Testis (tissue), 3 donors: Measurements from ENCODE around the gene KLHL7. TPM values are rescaled to one million over a fixed set of nuclear protein-coding genes. Genes with fewer than 3 reads are reported as not detected.
"Not testable (repeated sequence)": the region's sequence is repeated elsewhere in the genome, so short reads cannot be mapped to it uniquely, and the experiment has no call there.

Experiments used
- DNase-seq: peaks from one replicate; pipeline ENCODE4 v3.0.0-alpha.2; 2019
- H3K27ac ChIP-seq, 2 donors: fragments of 200-600 bp; sonication (generic); one replicate each; pipeline ENCODE4 v1.5.1; 2019
- H3K27me3 ChIP-seq: fragments of 200-600 bp; sonication (generic); one replicate; pipeline ENCODE4 v1.5.1; 2019
- H3K36me3 ChIP-seq: fragments of 200-600 bp; sonication (generic); one replicate; pipeline ENCODE4 v1.5.1; 2017; ENCODE audit warnings: low read depth; ENCODE audit errors: missing control alignments
- H3K4me1 ChIP-seq: fragments of 200-600 bp; sonication (generic); one replicate; pipeline ENCODE4 v1.5.1; 2019
- H3K4me3 ChIP-seq, 2 donors: fragments of 200-600 bp; sonication (generic); one replicate each; pipeline ENCODE4 v1.5.1; 2017 to 2019
- H3K9me3 ChIP-seq: fragments of 200-600 bp; sonication (generic); one replicate; pipeline ENCODE4 v1.5.1; 2017
- CTCF ChIP-seq, 3 experiments: fragments of 450-650 bp in 2 of 3; fragments of 200-600 bp in 1 of 3; sonication (generic) in 1 of 3; IDR thresholded peaks; one replicate each; pipeline ENCODE4 v1.5.1; 2016 to 2019; ENCODE audit warnings: antibody characterized with exemption in 3 of 3, mild to moderate bottlenecking in 2 of 3, moderate library complexity in 1 of 3
- POLR2A ChIP-seq: fragments of 450-650 bp; IDR thresholded peaks from one replicate; pipeline ENCODE4 v1.6.1; 2017; ENCODE audit warnings: antibody characterized with exemption, mild to moderate bottlenecking, moderate library complexity
- whole genome bisulfite sequencing, 2 donors: methylation state at CpG; one replicate each; pipeline ENCODE4 v1.1.5; 2018; 5-methylcytosine and 5-hydroxymethylcytosine counted together
- intact Hi-C: fragments of 100-400 bp; cut with DNase I; formaldehyde crosslinking; loops from one replicate; pipeline ENCODE4 v1.15.1; 2023; ENCODE audit warnings: low total_unique reads
- polyA plus RNA-seq: library from polyadenylated mRNA; stranded (reverse); fragments of 350-450 nt; fragmentation: Illumina TruSeq; extraction: RNeasy Lipid Tissue Mini Kit (QIAGEN cat#74804); gene quantifications from one replicate; pipeline ENCODE4 v1.2.3, GENCODE V29; 2014; ENCODE audit warnings: low read depth, low replicate concordance; ENCODE audit not compliant: insufficient read depth
- total RNA-seq, 2 donors: library from RNA; depleted of rRNA; stranded (reverse); fragments of >200 nt; gene quantifications; one replicate each; pipeline ENCODE4 v1.2.3, GENCODE V29; 2016

The KLHL7 gene
- total and polyA plus RNA-seq, 3 donors from 2014 or later, result 85.3 to 135 (median 113) TPM

DNA sequence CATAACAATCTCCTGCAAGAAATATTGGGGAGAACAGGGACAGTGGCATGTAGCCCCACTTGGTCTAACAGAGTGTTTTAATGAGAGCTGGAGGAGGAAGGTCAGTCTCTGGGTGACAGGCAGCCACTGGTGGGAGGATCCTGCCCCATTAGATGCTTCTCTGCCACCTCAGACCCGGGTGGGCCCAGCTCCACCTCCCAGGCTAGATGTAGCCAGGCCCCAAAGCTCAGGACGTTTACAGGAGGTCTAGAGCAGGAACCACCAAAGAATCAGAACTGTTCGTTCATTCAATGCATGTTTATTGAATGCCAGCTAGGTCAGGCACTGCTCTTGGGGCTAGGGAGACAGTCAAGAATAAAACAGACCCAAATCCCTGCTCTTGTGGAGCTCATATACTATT lies 112.6 kb downstream of the KLHL7 start:
- no peak for DNase-seq
- WGBS, 2 donors, result 52 to 61% methylated on average over 3 of the region's 3 CpGs
- Histone ChIP-seq H3K36me3 (no peaks in the 10 kb centered on the region), H3K4me3 (no peak overlapping the region), H3K4me1 (no peaks in the 10 kb centered on the region), H3K9me3 (no peaks in the 10 kb centered on the region), H3K27me3 (no peaks in the 10 kb centered on the region), H3K27ac (no peak overlapping the region)
- TF ChIP-seq CTCF (IDR thresholded peaks at IDR 0.05) (no peak), POLR2A (no peak)
- intact Hi-C loops, result no loop called here

GRCh38 chr7:23220690-23221305 lies 115.2 kb downstream of the KLHL7 start:
- no peak for DNase-seq
- 58 to 69% methylated on average over 10 of the region's 10 CpGs for WGBS, 2 donors
- intact Hi-C loops, result no loop called here

DNA sequence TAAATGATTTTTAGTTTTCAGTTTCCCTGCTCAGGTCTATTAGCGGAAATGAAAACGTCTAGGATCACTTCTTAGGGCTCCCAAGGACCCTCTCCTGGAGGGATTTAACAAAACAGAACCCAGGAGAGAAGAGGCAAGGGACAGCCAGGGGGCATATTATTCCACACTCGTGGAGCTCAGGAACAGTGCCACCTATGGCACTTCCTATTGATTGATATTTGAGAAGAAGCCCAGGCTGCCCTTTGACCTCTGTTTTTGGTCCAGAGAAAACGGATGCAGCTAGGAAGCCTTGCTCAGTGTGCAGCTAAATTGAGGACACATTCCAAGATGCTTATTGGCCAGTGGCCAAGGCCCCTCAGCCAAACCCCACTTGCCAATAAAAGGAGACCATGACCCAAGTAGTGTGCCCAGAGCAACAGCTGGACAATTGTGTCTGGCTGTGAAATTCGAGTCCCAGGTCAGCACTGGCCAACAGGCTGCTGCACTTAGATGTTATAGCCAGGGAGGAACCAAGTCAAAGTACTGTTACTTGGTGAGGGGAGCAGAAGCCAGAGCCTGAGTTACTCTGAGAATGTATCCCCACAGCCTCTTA lies 117.0 kb downstream of the KLHL7 start:
- DNase-seq, result no peak
- 45 to 52% methylated on average over 5 of the region's 5 CpGs for WGBS, 2 donors
- TF ChIP-seq CTCF (IDR thresholded peaks at IDR 0.05) (no peak), POLR2A (no peak)

More at GRCh38 chr7:23220690-23221305, 115.2 kb downstream of the KLHL7 start:
- Histone ChIP-seq H3K4me1 (no peaks in the 10 kb centered on the region), H3K27ac (no peak overlapping the region), H3K27me3 (no peaks in the 10 kb centered on the region), H3K4me3 (no peak overlapping the region), H3K9me3 (no peaks in the 10 kb centered on the region), H3K36me3 (no peaks in the 10 kb centered on the region)
- TF ChIP-seq POLR2A (no peak), CTCF (IDR thresholded peaks at IDR 0.05) (no peak)

GRCh38 chr7:23224364-23224763 lies 118.8 kb downstream of the KLHL7 start:
- H3K4me3 ChIP-seq, H3K4me1 ChIP-seq: not testable (repeated sequence)
- 82 to 86% methylated on average over 4 of the region's 4 CpGs for WGBS, 2 donors

More for the DNA sequence above, 117.0 kb downstream of the KLHL7 start:
- no peaks in the 10 kb centered on the region for H3K27me3 ChIP-seq
- no peaks in the 10 kb centered on the region for H3K4me1 ChIP-seq
- no peaks in the 10 kb centered on the region for H3K9me3 ChIP-seq
- H3K36me3 ChIP-seq, result no peaks in the 10 kb centered on the region
- H3K4me3 ChIP-seq, result no peak overlapping the region
- intact Hi-C loops, result no loop called here
- H3K27ac ChIP-seq, result no peak overlapping the region

GRCh38 chr7:23226844-23227450 lies 121.4 kb downstream of the KLHL7 start:
- WGBS, 2 donors, result 82 to 90% methylated on average over 4 of the region's 4 CpGs
- intact Hi-C loops, result no loop called here
- TF ChIP-seq CTCF (IDR thresholded peaks at IDR 0.05), result no peak
- no peak for TF ChIP-seq POLR2A
- no peaks in the 10 kb centered on the region for H3K9me3 ChIP-seq
- no peaks in the 10 kb centered on the region for H3K27me3 ChIP-seq
- DNase-seq, result no peak
- no peak overlapping the region for H3K27ac ChIP-seq
- no peaks in the 10 kb centered on the region for H3K4me1 ChIP-seq
- no peaks in the 10 kb centered on the region for H3K36me3 ChIP-seq
- H3K4me3 ChIP-seq, result no peak overlapping the region

More at GRCh38 chr7:23224364-23224763, 118.8 kb downstream of the KLHL7 start:
- intact Hi-C loops, H3K9me3 ChIP-seq, DNase-seq, H3K36me3 ChIP-seq, H3K27me3 ChIP-seq, H3K27ac ChIP-seq: not testable (repeated sequence)

Other genes starting within 250 kb of the KLHL7 start
- gene HYCC1, start 91.7 kb upstream of the KLHL7 start, total RNA-seq, result 10 to 100 TPM; 19.3 to 22.0 TPM
- gene HYCC1, start 91.7 kb upstream of the KLHL7 start, polyA plus RNA-seq, result 43.6 TPM
- 10 to 100 TPM; 63.3 to 70.4 TPM for gene NUP42, start 76.3 kb downstream of the KLHL7 start, total RNA-seq
- gene NUP42, start 76.3 kb downstream of the KLHL7 start, polyA plus RNA-seq, result 66.1 TPM
- 10 to 100 TPM; 15.6 to 33.6 TPM for gene GPNMB, start 141.0 kb downstream of the KLHL7 start, total RNA-seq
- gene GPNMB, start 141.0 kb downstream of the KLHL7 start, polyA plus RNA-seq, result 81.9 TPM
- 10 to 100 TPM; 51.8 to 63.8 TPM for gene MALSU1, start 193.6 kb downstream of the KLHL7 start, total RNA-seq
- 74.9 TPM for gene MALSU1, start 193.6 kb downstream of the KLHL7 start, polyA plus RNA-seq